Brain microvascular endothelial cell (primary cell): ENCODE measurements around the gene FPR2.
A peak's percentile ranks its signal among the peaks of the same experiment; 100 is the strongest.

Experiments
- DNase-seq: peaks from one replicate; pipeline ENCODE4 v3.0.0-alpha.2; 2020
- H3K27ac ChIP-seq: fragments of 250-450 bp; sonication (Bioruptor Pico); 2 replicates; pipeline ENCODE4 v1.5.1; 2020; ENCODE audit warnings: mild to moderate bottlenecking, moderate library complexity
- H3K27me3 ChIP-seq: fragments of 250-450 bp; sonication (Bioruptor Pico); replicated peaks from 2 replicates; pipeline ENCODE4 v1.5.1; 2020; ENCODE audit warnings: mild to moderate bottlenecking
- H3K36me3 ChIP-seq: fragments of 250-450 bp; sonication (Bioruptor Pico); replicated peaks from 2 replicates; pipeline ENCODE4 v1.5.1; 2020; ENCODE audit warnings: mild to moderate bottlenecking
- H3K4me3 ChIP-seq: 2 replicates; pipeline ENCODE4 v1.5.1; 2011; ENCODE audit warnings: low read depth, mild to moderate bottlenecking, control low read depth, low read length, moderate library complexity
- CTCF ChIP-seq: IDR thresholded peaks from 2 replicates; pipeline ENCODE4 v1.5.1; 2011; ENCODE audit warnings: low read depth, mild to moderate bottlenecking, moderate library complexity, low read length, control low read depth, inconsistent platforms; ENCODE audit errors: missing control alignments
- in situ Hi-C: cut with HindIII; loops from 2 replicates; pipeline ENCODE4 v1.10.0; 2017; ENCODE audit warnings: low sequenced_read_pairs, low pct_ligation_motif_present

The FPR2 gene

DNA sequence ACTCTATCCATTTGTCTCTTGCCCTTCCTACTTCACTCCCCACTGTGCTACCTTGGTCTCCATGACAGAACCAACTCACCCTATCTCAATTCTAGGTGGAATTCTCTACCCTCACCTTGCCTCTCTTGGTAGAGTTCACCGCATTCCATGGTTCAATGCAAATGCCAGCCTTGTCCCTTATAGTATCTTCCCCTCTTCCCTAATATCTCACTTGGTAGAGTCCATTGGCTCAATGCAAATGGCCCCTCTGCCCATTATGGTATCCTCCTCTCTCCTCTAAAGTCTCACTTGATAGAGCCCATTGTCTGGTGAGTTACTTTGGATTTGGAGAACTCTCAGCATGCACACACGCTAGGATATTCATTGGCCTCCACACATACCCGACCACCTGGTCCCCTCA is 45.1 kb upstream of the FPR2 start:
- in situ Hi-C loops: no loop called here
- Histone ChIP-seq H3K27ac (no peak overlapping the region), H3K27me3 (peaks cover 10% of the 10 kb centered on the region), H3K4me3 (no peak overlapping the region), H3K36me3 (no peaks in the 10 kb centered on the region)
- no peak for DNase-seq
- TF ChIP-seq CTCF: no peak

DNA sequence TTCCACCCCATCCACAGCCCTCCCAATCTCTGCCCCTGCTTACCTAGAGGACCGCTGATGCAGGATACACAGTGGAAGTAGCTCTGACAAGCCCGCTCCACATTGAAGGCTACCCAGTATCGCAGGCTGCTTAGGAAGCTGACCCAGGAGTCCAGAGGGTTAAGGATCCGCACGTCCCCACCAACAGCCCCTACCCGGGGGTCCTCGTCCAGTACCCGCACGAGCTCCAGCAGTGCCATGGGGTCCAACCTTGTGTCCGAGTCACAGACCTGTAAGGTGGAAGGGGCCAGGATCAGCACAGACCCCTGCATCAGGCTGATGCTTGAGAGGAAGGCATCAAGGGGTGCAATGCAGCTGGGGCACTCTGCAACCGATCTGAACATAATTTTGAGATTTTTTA is 44.1 kb upstream of the FPR2 start:
- no peak overlapping the region for H3K27ac ChIP-seq
- peaks cover 10% of the 10 kb centered on the region for H3K27me3 ChIP-seq
- H3K4me3 ChIP-seq: no peak overlapping the region
- H3K36me3 ChIP-seq: no peaks in the 10 kb centered on the region
- in situ Hi-C loops: no loop called here
- DNase-seq: no peak
- TF ChIP-seq CTCF: no peak

GRCh38 chr19:51719251-51719988 is 41.6 kb upstream of the FPR2 start:
- Histone ChIP-seq H3K36me3 (no peaks in the 10 kb centered on the region), H3K27me3 (peaks cover 10% of the 10 kb centered on the region), H3K4me3 (peak overlapping the region; percentile 41), H3K27ac (no peak overlapping the region)
- in situ Hi-C loops: no loop called here
- no peak for TF ChIP-seq CTCF
- DNase-seq: no peak

GRCh38 chr19:51721905-51722304 is 39.1 kb upstream of the FPR2 start:
- Histone ChIP-seq H3K36me3 (no peaks in the 10 kb centered on the region), H3K4me3 (peak overlapping the region; percentile 26), H3K27ac (no peak overlapping the region), H3K27me3 (peaks cover 13% of the 10 kb centered on the region)
- DNase-seq: no peak
- in situ Hi-C loops: no loop called here
- no peak for TF ChIP-seq CTCF

GRCh38 chr19:51722492-51722891 is 38.5 kb upstream of the FPR2 start:
- peak overlapping the region; percentile 47 for H3K4me3 ChIP-seq
- DNase-seq: no peak
- H3K36me3 ChIP-seq: no peaks in the 10 kb centered on the region
- TF ChIP-seq CTCF: no peak
- no peak overlapping the region for H3K27ac ChIP-seq
- H3K27me3 ChIP-seq: peaks cover 13% of the 10 kb centered on the region
- in situ Hi-C loops: no loop called here

DNA sequence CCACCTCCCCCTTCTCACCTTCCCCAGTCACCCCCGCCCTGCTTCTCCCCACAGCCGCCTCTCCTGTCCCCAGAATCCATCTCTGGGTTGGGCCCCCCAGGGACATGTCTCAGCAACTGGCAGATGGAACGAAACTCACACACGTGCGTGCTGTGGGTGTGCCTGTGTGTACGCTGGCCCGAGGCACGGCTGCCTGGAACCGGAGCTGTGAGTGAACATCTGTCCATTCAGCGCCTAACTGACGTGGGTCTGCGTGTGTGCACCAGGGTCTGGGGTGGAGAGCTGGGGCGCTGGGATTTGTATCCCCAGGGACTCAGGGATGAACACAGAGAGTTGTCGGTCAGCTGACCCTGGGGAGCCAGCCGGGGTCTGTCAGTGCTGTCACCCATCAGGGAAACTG is 36.4 kb upstream of the FPR2 start:
- in situ Hi-C loops: no loop called here
- Histone ChIP-seq H3K36me3 (no peaks in the 10 kb centered on the region), H3K27ac (no peak overlapping the region), H3K27me3 (peaks cover 5% of the 10 kb centered on the region), H3K4me3 (no peak overlapping the region)
- DNase-seq: no peak
- no peak for TF ChIP-seq CTCF
